ENCODE measurements around the gene CACNG1.
"Not testable (repeated sequence)": the region's sequence is repeated elsewhere in the genome, so short reads cannot be mapped to it uniquely, and the experiment has no call there.

CACNG1 gene

DNA sequence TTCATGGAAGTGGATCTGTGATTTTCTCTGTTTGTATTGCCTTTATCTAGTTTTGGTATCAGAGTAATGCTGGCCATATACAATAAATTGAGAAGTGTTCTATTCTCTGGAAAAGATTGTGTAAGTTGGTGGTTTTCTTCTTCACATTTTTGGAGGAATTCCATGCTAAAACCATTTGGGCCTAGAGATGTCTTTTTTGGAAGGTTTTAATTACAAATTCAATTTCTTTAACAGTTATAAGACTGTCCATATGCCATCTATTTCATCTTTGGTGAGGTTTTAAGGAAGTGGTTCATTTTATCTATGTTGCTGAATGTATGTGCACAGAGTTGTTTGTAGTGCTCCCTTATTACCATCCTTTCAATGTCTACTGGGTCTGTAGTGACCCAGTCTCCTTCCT lies 46.0 kb downstream of the CACNG1 start:
- no peak overlapping the region for H3K4me3 ChIP-seq (ENCODE audit: low read depth, low read length)
- no peak for DNase-seq (ENCODE audit: low read depth, low spot score)
- ChIA-PET CTCF (no interaction called here), POLR2A (no interaction called here)
- TF ChIP-seq, protein P1, sequence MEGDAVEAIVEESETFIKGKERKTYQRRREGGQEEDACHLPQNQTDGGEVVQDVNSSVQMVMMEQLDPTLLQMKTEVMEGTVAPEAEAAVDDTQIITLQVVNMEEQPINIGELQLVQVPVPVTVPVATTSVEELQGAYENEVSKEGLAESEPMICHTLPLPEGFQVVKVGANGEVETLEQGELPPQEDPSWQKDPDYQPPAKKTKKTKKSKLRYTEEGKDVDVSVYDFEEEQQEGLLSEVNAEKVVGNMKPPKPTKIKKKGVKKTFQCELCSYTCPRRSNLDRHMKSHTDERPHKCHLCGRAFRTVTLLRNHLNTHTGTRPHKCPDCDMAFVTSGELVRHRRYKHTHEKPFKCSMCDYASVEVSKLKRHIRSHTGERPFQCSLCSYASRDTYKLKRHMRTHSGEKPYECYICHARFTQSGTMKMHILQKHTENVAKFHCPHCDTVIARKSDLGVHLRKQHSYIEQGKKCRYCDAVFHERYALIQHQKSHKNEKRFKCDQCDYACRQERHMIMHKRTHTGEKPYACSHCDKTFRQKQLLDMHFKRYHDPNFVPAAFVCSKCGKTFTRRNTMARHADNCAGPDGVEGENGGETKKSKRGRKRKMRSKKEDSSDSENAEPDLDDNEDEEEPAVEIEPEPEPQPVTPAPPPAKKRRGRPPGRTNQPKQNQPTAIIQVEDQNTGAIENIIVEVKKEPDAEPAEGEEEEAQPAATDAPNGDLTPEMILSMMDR (IDR thresholded peaks at IDR 0.05; ENCODE audit: insufficient read depth, low read length, missing control alignments): no peak

DNA sequence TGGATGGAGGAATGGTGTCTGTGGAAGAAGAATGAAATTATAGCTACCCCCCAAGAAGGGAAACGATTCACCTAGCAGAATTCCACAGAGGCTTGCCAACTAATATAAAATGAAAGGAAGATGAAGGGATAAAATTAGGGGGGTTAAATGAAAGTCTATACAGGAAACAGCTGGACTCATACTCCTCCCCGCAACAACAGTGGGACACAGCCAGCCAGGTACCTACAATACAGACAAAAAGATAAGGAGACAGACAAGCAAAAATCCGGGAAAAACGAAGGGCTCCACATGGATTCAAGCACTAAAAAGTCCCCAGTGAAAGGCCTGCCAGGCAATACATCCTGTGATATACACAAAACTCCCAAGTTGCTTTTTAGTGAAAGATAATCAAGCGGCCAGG lies 47.9 kb downstream of the CACNG1 start:
- TF ChIP-seq, protein P1 (IDR thresholded peaks at IDR 0.05; ENCODE audit: insufficient read depth, low read length, missing control alignments): no peak
- CTCF ChIA-PET: no interaction called here

DNA sequence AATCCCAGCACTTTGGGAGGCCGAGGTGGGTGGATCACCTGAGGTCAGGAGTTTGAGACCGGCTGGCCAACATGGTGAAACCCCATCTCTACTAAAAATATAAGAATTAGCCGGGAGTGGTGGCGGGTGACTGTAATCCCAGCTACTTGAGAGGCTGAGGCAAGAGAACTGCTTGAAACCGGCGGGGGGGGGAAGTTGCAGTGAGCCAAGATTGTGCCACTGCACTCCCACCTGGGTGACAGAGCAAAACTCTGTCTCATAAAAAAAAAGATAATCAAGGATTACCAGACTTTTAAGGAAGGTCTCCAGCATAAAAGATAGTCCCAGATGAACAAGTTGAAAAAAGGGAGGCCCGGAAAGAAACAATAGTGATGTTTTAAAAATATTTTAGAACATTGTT lies 48.4 kb downstream of the CACNG1 start:
- DNase-seq (ENCODE audit: low read depth, low spot score); CTCF ChIA-PET; H3K4me3 ChIP-seq (ENCODE audit: low read depth, low read length); POLR2A ChIA-PET: not testable (repeated sequence)

More for the DNA sequence above, 47.9 kb downstream of the CACNG1 start:
- no peak for DNase-seq (ENCODE audit: low read depth, low spot score)
- H3K4me3 ChIP-seq (ENCODE audit: low read depth, low read length): no peak overlapping the region
- POLR2A ChIA-PET: no interaction called here

DNA sequence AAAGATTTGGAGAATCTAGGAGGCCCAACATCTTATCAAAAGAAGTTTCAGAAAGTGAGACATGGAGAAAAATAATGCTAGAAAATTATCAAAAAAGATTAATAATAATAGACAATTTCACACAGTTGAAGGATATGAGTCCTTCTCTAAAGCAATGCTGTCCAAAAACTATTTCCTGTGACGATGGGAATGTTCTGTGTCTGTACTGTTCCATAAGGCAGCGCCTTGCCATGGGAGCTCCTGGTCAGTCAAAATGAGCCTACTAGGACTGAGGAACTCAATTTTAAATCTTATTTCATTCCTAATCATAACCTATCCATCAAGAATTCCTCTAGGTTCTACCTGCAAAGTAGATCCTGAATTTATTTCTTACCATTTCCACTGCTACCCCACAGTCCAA lies 49.0 kb downstream of the CACNG1 start:
- POLR2A ChIA-PET: no interaction called here

DNA sequence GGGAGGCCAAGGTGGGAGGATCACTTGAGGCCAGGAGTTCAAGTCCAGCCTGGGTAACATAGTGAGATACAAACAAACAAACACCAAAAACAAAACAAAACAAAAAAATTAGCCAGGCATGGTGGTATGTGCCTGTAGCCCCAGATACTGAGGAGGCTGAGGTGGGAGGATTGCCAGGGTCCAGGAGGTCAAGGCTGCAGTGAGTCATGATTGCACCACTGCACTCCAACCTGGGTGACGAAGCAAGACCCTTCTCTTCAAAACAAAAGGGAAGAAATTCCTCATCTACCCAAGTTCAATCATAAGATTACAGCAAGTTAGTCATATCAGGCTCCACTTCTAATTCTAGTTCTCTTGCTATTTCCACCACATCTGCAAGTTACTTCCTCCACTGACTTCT lies 50.9 kb downstream of the CACNG1 start:
- DNase-seq (ENCODE audit: low read depth, low spot score); POLR2A ChIA-PET; CTCF ChIA-PET: not testable (repeated sequence)

More for the DNA sequence above, 49.0 kb downstream of the CACNG1 start:
- no peak for DNase-seq (ENCODE audit: low read depth, low spot score)
- H3K4me3 ChIP-seq (ENCODE audit: low read depth, low read length): no peak overlapping the region
- TF ChIP-seq, protein P1 (IDR thresholded peaks at IDR 0.05; ENCODE audit: insufficient read depth, low read length, missing control alignments): no peak
- CTCF ChIA-PET: no interaction called here

DNA sequence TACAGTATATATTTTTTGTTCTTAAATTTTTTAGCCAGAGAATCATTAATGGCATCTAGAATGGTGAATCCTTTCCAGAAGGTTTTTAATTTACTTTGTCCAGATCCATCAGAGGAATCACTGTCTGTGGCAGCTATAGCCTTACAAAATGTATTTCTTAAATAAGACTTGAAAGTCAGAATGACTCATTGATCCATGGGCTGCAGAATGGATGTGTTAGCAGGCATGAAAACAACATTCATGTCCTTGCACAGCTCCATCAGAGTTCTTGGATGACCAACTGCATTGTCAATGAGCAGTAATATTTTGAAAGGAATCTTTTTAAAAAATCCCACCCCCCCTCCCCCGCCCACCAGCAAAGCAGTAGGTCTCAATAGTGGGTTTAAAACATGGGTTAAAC lies 51.4 kb downstream of the CACNG1 start:
- POLR2A ChIA-PET: no interaction called here
- TF ChIP-seq, protein P1 (IDR thresholded peaks at IDR 0.05; ENCODE audit: insufficient read depth, low read length, missing control alignments): no peak
- CTCF ChIA-PET: no interaction called here
- DNase-seq (ENCODE audit: low read depth, low spot score): no peak
- no peak overlapping the region for H3K4me3 ChIP-seq (ENCODE audit: low read depth, low read length)

More for the DNA sequence above, 50.9 kb downstream of the CACNG1 start:
- H3K4me3 ChIP-seq (ENCODE audit: low read depth, low read length): not testable (repeated sequence)

DNA sequence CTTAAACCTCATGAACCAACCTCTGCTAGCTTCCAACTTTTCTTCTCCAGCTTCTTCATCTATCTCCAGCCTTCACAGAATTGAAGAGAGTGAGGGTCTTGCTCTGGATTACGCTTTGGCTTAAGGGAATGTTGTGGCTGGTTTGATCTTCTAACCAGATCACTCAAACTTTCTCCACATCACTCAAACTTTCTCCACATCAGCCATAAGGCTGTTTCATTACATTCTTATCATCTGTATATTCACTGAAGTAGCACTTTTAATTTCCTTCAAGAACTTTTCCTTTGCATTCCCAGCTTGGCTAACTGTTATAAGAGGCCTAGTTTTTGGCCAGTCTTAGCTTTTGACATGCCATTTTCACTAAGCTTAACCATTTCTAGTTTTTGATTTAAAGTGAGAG lies 52.3 kb downstream of the CACNG1 start:
- ChIA-PET CTCF (no interaction called here), POLR2A (no interaction called here)
- TF ChIP-seq, protein P1 (IDR thresholded peaks at IDR 0.05; ENCODE audit: insufficient read depth, low read length, missing control alignments): no peak
- no peak for DNase-seq (ENCODE audit: low read depth, low spot score)
- no peak overlapping the region for H3K4me3 ChIP-seq (ENCODE audit: low read depth, low read length)

All from AG04449 (cell line).